MV-4-11 (cell line): ENCODE data around the gene PTPRE.
"Not testable (repeated sequence)": the region's sequence is repeated elsewhere in the genome, so short reads cannot be mapped to it uniquely, and the experiment has no call there.

ENCODE experiments used
- DNase-seq: peaks from one replicate; lab custom pipeline; 2025; lab: John Stamatoyannopoulos, UW

PTPRE gene

DNA sequence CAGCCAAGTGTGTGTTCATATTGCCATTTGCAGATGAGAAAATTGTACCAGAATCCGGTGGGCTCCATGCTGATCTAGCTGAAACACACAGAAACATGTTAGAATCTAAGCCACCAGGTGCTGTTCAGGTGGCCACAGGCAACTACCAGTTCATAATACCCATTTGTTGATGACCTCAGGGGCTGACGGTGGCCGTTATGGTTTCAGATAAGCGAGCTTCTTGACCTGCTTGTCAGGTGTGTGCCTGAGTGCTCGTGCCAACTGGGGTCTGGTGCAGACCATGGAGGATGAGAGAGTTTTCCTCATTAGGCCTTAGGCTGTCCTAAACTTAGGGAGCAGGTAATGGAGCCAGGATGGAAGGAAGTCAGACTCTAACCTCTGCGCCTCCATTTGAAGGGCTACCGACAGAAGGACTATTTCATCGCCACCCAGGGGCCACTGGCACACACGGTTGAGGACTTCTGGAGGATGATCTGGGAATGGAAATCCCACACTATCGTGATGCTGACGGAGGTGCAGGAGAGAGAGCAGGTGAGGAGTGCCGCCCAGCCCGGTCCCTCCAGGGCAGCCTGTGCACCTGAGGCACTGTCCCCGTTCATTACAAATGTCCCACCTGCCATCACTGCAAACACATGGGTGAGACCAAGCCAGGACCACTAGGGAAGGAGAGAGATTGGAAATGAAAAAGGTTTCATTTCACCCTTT is 166.2 kb downstream of the PTPRE start:
- no peak for DNase-seq

DNA sequence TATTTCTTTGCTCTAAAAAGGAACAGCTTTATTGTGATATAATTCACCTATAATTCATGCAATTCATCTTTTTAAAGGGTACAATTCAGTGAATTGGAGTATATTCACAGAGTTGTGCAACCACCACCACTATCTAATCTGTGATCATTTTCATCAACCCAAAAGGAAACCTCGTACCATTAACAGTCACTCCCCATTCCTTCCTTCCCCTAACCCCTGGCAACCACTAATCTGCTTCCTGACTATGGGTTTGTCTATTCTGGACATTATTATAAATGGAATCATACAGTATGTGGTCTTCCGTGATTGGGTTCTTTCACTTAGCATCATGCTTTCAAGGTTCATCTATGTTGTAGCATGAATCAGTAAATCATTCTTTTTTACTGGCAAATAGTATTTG is 167.0 kb downstream of the PTPRE start:
- peak; percentile 29 for DNase-seq

- no peak for DNase-seq
Measured at GRCh38 chr10:128074589-128074988, 167.7 kb downstream of the PTPRE start.

- DNase-seq, result no peak
Measured at GRCh38 chr10:128077155-128077875, 170.4 kb downstream of the PTPRE start.

DNA sequence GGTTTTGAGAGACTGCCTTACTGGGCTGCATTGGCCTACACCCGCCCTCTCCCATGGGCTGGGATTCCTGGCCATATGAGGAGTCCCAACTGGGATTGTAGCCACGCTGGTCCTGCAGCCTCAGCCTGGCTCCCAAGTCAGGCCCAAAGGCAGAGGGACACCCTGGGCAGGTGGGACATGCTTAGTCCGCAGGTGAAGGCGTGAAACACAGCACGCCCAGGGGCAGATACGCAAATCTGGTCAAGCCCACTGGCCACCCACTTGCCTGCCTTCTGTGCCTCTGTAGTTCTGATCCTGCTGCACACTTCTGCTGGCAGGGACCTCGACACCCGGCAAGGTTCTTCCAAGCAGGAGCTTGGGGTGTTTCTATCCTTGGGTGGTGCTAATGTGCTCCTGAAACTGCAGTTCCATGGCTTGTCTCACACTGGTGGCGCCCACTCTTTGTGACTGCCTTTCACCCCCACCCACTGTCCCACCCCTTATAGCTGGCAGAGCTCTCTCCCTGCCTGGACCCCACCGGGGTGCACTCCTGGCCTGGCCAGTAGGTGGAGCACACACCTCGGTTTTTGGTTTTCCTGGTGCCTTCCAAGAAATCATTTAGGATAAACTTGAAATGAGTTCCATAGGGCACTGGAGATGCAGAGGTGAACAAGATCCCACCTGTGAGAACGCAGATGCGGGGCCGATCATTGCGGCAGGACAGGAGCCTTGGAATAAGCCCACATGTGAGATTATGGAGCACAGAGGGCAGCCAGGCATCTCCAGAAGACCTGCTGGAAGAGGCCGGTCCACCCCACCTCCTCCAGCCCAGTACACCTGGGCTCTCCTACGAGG is 171.4 kb downstream of the PTPRE start:
- no peak for DNase-seq

DNA sequence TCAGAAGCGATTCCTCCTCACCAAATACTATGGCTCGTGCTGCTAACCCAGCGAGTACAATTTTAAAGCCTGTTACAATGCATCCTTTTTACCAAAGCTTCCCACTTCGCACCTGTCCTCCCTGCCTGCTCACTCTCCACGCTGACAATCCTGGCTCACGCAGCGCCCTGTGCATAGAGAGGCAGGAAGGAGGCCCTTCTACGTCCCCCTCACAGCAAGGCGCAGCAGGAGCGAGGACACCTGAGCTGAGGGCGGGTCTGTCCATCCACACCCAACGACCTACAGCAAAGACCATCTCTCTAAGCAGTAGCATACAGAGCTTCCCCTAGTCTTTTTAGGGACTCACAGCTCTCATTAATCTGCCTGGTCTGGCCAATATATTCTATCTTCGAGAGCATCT is 173.3 kb downstream of the PTPRE start:
- DNase-seq, result no peak

- DNase-seq, result no peak
Measured at GRCh38 chr10:128080641-128081040, 173.7 kb downstream of the PTPRE start.

GRCh38 chr10:128081222-128081621 is 174.3 kb downstream of the PTPRE start:
- DNase-seq, result no peak

DNA sequence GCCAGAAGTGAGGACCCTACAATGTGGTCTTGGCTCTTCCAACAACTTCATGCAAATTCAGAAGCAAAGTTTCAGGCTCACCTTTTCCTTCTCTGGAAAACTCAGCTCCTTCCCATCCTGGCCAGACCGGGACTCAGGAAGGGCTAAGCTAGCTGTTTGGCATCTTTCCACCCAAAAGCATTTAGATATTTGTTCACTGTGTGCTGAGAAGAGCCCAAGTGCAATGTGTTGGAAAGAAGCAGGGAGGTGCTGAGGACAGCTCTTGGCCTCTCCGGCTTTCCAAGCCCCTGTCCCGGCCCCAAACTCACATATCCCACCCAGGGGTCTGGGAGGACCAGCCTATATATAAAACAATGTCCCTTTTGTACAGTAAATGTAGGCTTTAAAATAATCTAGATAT is 174.8 kb downstream of the PTPRE start:
- no peak for DNase-seq

GRCh38 chr10:128083191-128083895 is 176.4 kb downstream of the PTPRE start:
- no peak for DNase-seq

GRCh38 chr10:128084364-128084763 is 177.5 kb downstream of the PTPRE start:
- no peak for DNase-seq

- no peak for DNase-seq
Measured at GRCh38 chr10:128084991-128085390, 178.1 kb downstream of the PTPRE start.

DNA sequence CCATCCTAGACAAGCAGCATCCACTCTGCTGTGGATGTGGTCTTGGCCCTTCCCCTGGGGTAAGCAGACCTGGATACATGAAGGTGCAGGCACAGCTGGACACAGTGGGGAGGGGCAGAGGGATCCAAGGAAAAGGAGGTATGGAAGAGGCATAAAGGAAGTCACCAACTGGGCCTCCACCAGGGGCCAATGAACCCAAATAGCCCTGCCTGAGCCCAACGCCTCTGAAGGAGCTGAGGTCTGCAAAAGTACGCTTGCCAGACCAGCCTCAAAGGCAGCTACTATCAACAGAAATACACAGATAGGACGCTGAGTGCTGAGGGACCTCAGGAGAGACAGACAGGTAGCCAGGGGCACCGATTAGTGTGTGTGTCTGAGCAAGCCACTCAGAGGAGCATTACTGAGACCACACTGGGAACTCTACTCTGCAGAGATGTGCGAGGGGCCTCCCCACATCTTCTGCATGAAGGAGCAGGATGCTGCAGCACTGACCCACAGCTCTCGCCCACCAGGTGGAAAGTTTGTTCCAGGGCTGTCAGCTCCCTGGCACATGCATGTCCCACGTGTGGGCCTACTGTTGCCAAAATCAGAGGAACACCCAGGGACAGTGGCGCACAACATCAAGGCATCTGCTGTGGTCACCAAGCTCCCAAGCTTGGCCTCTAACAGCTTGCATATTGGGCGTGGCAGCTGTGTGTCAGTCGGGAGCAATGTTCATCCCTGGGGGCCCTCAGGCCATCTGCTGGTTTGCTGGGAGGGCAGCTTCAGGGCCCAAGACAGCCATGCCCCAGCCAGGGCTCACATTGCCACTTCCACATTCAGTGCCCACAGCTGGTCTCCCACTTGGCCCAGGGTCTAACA is 179.3 kb downstream of the PTPRE start:
- peak; percentile 20 for DNase-seq

GRCh38 chr10:128087146-128087883 is 180.4 kb downstream of the PTPRE start:
- DNase-seq, result no peak

DNA sequence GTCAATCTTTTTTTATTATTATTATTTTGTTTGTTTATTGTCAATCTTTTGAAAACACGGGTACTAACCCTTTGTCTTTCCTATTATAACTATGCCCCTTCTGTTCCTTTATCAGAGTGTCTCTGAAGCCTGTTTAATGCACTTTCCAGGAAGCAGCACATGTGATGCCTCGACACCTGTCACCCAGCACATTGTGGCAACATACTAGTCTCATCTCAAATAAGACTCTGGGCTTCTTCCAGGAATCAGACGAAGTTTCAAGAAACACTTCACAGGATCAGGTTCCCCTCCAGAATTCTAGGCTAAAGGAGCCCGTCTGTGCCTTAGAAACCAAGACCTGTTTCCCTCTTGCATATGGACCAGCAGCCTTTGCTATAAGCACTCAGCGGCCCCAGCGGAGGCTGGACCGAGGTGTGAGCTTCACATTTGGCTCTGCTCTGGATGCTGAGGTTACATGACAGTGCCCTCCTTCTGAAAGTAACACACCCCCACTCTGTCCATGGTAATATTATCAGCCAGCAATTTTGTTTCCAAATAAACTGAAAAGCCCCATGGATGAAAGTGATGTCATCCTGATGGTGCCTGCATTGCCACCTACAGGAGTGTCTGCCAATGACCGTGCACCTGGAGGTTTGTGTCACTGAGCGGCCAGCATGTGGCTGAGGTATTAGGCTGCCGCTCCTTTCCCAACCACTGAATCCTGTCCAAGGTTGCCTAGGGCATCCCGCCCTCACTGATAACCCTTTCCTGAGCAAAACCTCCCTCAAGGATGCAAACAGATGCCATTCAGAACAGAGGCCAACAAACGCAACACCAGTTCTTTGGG is 181.2 kb downstream of the PTPRE start:
- DNase-seq, result no peak

DNA sequence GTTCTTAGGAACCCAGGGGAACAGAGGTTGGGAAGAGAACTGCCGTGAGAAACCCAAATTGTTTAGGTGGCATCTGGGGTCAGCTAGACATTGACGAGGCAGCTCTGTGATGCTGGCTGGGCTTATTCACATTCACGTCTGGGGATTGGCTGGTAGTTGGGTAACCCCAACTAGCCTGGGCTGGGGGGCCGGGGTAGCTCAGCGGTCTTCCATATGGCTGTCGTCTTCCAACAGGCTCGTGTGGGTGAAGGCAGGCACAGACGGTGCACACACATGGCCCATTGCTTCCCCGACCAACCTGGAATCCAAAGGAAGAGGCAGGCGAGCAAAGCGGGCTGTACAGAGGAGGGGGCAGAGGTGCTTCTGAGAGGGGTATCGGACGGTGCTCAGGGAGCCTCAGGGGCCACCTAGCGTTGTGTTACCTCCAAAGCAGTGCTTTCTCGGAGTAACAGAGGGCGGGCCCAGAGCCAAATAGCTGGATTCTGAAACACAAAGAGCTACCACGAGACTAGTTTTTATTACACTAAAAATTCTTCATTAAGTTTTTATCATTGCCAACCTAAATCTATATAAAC is 184.8 kb downstream of the PTPRE start:
- no peak for DNase-seq

DNA sequence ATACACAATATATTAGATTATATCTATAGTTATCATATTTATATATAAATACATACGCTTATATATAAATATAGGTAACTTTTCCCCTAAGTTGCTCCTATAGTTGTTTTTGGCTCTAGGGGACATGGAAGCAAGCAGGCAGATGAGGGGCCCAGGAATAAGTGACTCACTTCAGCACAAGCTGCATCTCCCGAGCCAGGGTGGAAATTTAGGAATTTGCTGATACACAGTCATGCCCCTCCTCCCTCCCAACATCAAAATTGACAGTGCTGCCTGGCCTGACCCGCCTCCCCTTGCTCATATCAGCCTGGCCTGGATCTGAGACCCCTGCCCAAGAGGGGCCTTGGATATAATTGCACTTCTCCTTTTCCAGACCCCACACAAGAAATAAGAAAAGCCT is 185.6 kb downstream of the PTPRE start:
- DNase-seq, result no peak

- not testable (repeated sequence) for DNase-seq
Measured at GRCh38 chr10:128094596-128094995, 187.7 kb downstream of the PTPRE start.
